Measurements from ENCODE around the gene GGCX.
"Not testable (repeated sequence)": the region's sequence is repeated elsewhere in the genome, so short reads cannot be mapped to it uniquely, and the experiment has no call there.

Gene GGCX

GRCh38 chr2:85560812-85561279 is 447 bp downstream of the GGCX start:
- no peak for DNase-seq

DNA sequence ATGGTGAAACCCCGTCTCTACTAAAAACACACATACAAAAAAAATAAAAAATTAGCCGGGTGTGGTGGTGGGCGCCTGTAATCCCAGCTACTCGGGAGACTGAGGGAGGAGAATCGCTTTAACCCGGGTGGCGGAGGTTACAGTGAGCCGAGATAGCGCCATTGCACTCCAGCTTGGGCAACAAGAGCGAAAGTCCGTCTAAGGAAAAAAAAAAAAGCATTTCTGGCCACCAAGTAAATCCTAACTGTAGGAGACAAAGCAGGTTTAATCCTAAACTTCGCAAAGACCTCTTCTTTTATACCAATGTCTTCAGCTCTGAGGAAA is 928 bp downstream of the GGCX start:
- DNase-seq: not testable (repeated sequence)

- no peak for DNase-seq
Observed at GRCh38 chr2:85558160-85558559, 3.1 kb downstream of the GGCX start.

GRCh38 chr2:85557130-85557529 is 4.2 kb downstream of the GGCX start:
- DNase-seq: no peak

GRCh38 chr2:85554980-85555612 is 6.2 kb downstream of the GGCX start:
- DNase-seq: no peak

DNA sequence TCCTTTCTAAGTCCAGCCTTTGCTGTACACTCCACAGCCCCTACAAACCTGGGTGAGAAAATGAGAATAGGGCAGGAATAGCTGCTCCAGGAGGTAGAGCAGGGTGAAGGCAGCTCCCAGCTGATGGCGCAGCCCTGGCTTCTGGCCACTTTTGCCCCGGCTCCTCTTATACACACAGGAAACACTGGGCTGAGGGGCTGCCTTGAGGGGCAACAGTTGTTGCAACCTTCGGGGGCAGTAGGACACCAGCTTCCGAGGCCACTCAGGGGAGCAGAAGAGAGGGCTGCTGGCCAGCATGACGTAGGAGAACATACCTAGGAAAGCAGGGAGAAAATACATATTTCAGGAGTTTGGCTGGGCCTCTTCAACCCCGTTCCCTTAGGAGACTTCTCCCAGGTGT is 8.1 kb downstream of the GGCX start:
- no peak for DNase-seq

DNA sequence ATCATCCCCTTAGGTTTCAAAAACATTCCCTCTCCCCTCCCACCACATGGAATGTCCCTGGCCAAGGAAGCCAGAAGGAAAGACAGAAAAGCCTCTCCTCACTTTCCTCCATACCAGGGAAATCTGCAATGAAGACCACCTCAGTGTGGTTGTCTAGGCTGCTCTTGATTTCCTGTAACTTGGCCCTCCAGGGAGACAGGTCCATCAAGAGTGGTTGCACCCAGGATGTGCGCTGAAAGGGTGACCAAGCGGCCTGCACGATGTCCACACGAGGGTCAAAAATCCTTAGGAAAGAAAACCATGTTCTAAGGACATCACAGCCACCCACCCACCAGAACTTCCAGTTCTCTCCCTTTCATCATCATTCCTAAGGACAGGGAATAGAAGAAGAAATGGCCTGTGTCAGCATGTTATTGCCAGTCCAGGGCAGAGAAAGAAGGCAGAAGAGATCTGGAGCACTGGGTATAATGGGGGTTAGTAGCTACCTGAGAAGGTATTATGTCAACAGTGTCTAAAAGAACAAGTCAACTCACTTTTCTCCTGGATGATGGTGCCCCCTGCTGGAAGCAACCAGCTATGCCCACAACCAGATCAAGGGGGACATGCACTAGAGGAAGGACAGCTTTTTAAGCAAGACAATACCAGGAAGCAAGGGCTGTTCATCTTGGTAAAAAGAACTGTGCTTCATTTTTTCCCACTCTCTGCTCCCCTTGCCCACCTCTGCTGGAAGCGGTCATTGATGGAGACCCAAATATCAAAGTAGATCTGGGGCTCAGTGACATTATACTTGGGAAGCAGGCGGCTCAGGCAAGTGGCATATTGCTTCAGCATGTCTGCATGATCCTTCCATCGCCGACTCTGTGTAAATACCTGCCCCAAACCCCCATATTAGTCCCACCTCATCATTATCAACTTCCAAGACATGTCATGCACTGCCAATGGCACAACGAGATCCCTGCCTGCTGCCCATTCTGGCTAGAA is 9.3 kb downstream of the GGCX start:
- DNase-seq: peak; percentile 84

GRCh38 chr2:85550486-85550885 is 10.8 kb downstream of the GGCX start:
- no peak for DNase-seq

- no peak for DNase-seq
Observed at GRCh38 chr2:85549826-85550225, 11.5 kb downstream of the GGCX start.

- DNase-seq: no peak
Observed at GRCh38 chr2:85549095-85549494, 12.2 kb downstream of the GGCX start.

- no peak for DNase-seq
Observed at GRCh38 chr2:85548608-85548900, 12.7 kb downstream of the GGCX start.

DNA sequence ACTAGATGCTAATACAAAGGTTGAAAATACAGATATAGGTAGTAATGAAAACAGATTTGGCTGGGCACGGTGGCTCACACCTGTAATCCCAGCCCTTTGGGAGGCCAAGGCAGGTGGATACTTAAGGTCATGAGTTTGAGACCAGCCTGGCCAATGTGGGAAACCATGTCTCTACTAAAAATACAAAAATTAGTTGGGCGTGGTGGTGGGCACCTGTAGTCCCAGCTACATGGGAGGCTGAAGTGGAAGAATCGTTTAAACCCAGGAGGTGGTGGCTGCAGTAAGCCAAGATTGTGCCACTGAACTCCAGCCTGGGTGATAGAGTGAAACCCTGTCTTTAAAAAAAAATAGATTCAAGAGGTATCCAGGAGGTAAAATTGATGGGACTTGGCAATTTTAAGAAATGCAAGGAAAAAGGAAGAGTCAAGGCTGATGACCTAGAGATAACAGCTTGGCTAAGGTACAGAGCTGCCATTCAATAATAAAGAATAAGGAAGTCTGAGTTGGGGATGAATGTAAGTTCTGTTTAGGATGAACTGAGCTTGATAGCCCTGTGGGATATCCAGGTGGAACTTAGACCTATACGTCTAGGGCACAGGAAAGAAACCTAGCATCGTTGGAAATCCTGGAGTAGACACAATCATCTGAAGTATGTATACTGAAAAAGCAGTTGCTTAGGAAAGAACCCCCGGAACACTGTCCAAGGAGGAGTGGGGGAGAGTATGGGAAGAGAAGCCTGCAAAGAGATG is 13.3 kb downstream of the GGCX start:
- no peak for DNase-seq

- DNase-seq: no peak
Observed at GRCh38 chr2:85547089-85547858, 14.0 kb downstream of the GGCX start.

DNA sequence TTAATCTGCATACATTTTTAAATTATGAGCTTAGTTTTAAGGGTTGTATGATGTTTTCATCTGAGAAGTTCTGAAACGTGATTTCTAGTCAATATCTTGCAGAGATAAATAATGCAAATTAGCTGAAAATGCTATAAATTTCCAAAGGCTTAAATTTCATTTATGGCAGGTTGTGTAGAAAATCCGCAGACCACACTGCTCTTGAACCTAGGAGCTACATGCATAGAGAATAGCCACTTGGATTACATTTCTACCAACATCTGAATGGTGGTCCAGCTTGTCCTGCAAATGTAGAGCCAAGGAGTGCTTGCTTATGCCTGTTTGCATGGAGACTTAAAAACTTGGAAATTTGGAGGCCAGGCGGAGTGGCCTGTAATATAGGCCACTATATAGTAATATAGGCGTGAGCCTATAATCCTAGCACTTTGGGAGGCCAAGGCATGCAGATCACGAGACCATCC is 15.5 kb downstream of the GGCX start:
- DNase-seq: no peak

DNA sequence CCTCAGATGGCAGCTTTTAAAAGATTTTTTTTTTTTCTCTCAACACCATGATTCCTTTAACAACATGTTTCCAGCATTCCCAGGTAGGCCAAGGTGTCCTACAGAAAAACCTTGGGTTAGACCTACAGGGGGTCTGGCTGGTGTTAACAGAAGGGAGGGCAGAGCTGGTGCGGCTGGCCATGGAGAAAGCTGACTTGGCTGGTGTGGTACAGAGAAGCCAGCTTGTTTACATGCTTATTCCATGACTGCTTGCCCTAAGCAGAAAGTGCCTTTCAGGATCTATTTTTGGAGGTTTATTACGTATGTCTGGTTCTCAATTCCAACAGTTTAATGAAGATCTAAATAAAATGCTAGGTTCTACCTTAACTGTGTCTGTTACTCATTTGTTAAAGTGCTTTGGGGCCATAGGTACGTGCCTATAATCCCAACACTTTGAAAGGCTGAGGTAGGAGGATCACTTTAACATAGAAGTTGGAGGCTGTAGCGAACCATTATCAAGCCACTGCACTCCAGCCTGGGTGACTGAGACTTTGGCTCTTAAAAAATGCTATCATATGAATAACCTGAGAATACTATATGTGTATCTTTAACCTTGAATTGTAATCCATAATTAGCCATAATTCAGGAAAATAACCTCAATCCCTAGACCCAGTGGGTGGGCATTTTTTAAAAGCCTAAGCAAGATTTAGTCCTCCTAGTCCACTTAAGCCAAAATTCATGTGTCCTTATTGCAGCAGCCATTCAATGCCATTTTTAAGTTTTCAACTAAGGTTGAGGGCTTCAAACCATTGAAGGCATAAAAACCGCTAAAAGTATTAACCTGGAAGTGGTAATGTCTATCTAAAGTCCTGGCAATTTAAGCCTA is 16.1 kb downstream of the GGCX start:
- DNase-seq: not testable (repeated sequence)

DNA sequence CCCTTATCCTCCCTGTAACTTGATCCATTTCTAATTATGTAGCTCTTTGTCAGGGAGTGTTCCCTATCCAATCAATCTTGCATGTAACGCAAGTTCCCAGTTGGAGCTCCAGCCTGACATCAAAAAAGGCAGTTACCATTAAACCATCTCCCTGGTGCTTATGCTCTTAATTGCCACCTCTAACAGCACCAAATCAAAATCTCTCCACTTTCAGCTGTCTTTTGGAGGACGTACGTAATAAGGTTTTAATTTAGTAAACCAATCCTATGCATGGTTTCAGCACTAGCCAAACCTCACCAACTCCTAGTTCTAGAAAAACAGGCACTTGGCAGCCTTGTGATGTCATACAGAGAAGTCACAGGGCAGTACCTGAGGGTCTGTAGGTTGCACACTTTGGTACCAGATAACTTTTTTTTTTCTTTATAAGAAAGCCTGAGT is 17.0 kb downstream of the GGCX start:
- DNase-seq: not testable (repeated sequence)

- DNase-seq: no peak
Observed at GRCh38 chr2:85542777-85543176, 18.5 kb downstream of the GGCX start.

GRCh38 chr2:85541753-85542457 is 19.4 kb downstream of the GGCX start:
- DNase-seq: no peak

DNA sequence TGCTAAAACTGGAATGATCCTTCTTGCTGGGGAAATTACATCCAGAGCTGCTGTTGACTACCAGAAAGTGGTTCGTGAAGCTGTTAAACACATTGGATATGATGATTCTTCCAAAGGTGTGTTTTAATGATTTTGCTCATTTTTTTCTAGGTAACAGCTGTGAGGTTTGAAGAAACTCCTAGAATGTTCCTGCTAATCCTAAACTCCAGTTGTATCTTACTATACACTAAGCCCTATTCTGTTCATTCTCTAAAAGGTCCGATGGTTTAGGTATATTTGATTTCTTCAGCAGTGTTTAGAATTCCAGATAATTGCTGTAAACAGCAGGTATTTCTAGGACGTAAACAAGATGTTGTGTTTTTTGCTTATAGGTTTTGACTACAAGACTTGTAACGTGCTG is 20.0 kb downstream of the GGCX start:
- no peak for DNase-seq

GRCh38 chr2:85540133-85540648 is 21.1 kb downstream of the GGCX start:
- DNase-seq: no peak

All from central memory CD4-positive, alpha-beta T cell (primary cell).